Parathyroid adenoma (tissue), 2 donors: ENCODE data around the gene HOXA7.

Experiments used
- H2AFZ ChIP-seq: fragments of 300-600 bp; sonication (generic); one replicate; pipeline ENCODE4 v1.7.0; 2017; ENCODE audit warnings: antibody characterized with exemption, mild to moderate bottlenecking
- H3K27ac ChIP-seq: fragments of 300-600 bp; sonication (generic); one replicate; pipeline ENCODE4 v1.7.0; 2017
- H3K27me3 ChIP-seq: fragments of 300-600 bp; sonication (generic); one replicate; pipeline ENCODE4 v1.7.0; 2017; ENCODE audit warnings: low read length; ENCODE audit not compliant: control insufficient read depth, insufficient read depth
- H3K36me3 ChIP-seq: fragments of 300-600 bp; sonication (generic); one replicate; pipeline ENCODE4 v1.7.0; 2017; ENCODE audit warnings: low read length; ENCODE audit not compliant: control insufficient read depth, insufficient read depth
- H3K4me1 ChIP-seq: fragments of 300-600 bp; sonication (generic); one replicate; pipeline ENCODE4 v1.7.0; 2017; ENCODE audit warnings: control low read depth
- H3K4me2 ChIP-seq: fragments of 300-600 bp; sonication (generic); one replicate; pipeline ENCODE4 v1.7.0; 2017; ENCODE audit warnings: low read length
- H3K4me3 ChIP-seq: fragments of 300-600 bp; sonication (generic); one replicate; pipeline ENCODE4 v1.7.0; 2017; ENCODE audit warnings: low read depth, low read length
- H3K79me2 ChIP-seq: fragments of 300-600 bp; sonication (generic); one replicate; pipeline ENCODE4 v1.7.0; 2017; ENCODE audit warnings: control low read depth
- H3K9ac ChIP-seq: fragments of 300-600 bp; sonication (generic); one replicate; pipeline ENCODE4 v1.7.0; 2017; ENCODE audit warnings: mild to moderate bottlenecking
- H3K9me3 ChIP-seq: fragments of 300-600 bp; sonication (generic); one replicate; pipeline ENCODE4 v1.7.0; 2017; ENCODE audit warnings: low read length; ENCODE audit not compliant: control insufficient read depth
- TF ChIP-seq, protein P1 (sequence below): fragments of 300-600 bp; sonication (generic); IDR thresholded peaks from one replicate; pipeline ENCODE4 v1.7.0; 2017; ENCODE audit warnings: antibody characterized with exemption, mild to moderate bottlenecking
- donor health status: primary hyperparathyroidism.

HOXA7 gene

DNA sequence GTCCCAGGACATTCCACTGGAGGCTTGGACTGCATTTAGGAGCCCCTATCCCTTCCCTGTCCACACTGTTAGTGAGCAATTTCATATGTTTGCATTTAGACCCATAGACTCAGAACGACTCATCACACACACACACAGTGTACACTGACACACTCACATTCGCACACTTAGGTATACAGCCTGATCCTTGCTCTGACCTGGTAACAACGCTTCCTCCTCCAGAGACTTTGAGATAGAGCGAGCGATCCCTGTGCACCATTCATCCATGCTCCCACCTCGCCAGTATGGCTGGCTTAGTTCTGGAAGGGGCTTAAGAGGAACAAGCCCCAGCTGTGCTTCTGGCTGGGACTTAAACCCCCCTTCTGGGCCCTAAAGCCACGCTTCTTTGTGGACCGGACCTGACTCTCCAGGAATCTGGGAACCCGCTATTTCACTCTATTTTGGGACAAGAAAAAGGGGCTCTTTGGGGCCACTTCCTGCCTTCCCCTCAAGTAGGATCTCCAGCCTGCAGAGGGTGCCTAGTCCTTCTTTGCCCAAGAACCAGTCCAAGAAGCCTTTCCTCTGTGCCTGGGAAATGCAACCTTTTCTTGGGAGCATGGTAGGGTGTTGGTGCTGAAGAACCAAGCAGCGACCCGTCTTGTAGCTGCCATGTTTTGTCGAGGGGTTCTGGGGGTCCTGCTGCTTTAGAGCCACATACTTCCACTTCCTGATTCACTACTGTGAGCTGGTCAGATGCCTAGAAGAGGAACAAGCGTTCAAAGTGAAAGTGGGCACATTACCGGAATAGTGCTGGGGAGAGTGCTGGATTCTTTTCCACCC, 44.5 kb upstream of the HOXA7 start:
- Histone ChIP-seq H2AFZ (no peak overlapping the region), H3K36me3 (no peaks in the 10 kb centered on the region), H3K4me2 (no peak overlapping the region), H3K9ac (no peak overlapping the region), H3K4me3 (no peak overlapping the region), H3K4me1 (no peaks in the 10 kb centered on the region), H3K27me3 (peaks cover 22% of the 10 kb centered on the region), H3K79me2 (no peaks in the 10 kb centered on the region), H3K27ac (no peak overlapping the region), H3K9me3 (no peaks in the 10 kb centered on the region)
- TF ChIP-seq, protein P1, sequence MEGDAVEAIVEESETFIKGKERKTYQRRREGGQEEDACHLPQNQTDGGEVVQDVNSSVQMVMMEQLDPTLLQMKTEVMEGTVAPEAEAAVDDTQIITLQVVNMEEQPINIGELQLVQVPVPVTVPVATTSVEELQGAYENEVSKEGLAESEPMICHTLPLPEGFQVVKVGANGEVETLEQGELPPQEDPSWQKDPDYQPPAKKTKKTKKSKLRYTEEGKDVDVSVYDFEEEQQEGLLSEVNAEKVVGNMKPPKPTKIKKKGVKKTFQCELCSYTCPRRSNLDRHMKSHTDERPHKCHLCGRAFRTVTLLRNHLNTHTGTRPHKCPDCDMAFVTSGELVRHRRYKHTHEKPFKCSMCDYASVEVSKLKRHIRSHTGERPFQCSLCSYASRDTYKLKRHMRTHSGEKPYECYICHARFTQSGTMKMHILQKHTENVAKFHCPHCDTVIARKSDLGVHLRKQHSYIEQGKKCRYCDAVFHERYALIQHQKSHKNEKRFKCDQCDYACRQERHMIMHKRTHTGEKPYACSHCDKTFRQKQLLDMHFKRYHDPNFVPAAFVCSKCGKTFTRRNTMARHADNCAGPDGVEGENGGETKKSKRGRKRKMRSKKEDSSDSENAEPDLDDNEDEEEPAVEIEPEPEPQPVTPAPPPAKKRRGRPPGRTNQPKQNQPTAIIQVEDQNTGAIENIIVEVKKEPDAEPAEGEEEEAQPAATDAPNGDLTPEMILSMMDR = no peak

DNA sequence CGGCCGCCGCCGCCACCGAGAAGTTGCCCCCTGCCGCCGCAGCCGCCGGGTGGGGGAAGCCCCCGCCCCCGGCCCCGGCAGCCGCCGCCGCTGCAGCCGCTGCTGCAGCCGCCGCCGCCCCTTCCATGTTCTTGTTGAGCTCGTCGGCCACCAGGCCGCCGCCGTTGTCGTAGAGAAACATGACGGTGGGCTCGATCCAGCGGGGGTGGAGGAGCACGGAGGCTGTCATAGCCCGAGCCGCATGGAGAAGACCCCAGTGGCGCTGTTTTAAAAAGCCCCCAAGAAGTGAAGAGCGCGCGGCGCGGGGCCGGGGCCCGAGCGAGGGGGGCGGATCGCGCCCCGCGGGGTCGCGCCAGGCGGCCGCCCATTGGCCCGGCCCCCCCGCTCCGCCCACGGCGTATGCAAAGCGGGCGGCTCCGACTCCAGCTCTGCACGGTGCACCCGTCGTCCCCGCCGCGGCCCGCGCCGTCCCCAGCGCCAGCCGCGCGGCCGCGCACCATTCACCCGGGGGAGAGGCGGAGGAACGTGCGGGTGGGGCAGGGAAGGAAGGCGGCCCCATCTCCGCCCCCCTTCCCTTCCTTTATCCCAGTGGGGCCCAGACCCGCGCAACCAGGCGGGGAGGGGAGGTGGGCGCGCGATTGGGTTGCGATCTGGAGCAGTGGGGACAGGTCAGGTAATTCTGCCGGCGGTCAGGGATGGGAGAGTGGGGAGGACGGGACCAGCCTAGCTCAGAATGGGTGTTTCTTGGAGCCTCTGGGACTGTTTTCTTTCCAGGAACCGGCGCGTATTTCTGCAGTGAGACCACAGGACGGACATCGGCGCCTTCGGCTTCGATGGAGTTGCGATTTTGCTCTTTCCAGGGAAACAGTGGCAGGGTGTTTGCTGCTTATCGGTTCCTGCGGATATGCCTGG, 43.6 kb upstream of the HOXA7 start, which contains the start of gene HOXA13:
HOXA13 (minus strand) TSS at position 243 of the 912 bp plus-strand sequence; CDS start at position 229, 14 bp downstream.
- Histone ChIP-seq H2AFZ (no peak within 1 kb of the TSS), H3K27ac (no peak within 1 kb of the TSS), H3K9ac (no peak within 1 kb of the TSS), H3K9me3 (no peaks in the 10 kb centered on the region), H3K4me2 (no peak within 1 kb of the TSS), H3K4me3 (no peak within 1 kb of the TSS), H3K79me2 (no peaks in the 10 kb centered on the region), H3K4me1 (no peaks in the 10 kb centered on the region), H3K36me3 (no peaks in the 10 kb centered on the region), H3K27me3 (peaks cover 13% of the 10 kb centered on the region)
- TF ChIP-seq, protein P1 = no peak

DNA sequence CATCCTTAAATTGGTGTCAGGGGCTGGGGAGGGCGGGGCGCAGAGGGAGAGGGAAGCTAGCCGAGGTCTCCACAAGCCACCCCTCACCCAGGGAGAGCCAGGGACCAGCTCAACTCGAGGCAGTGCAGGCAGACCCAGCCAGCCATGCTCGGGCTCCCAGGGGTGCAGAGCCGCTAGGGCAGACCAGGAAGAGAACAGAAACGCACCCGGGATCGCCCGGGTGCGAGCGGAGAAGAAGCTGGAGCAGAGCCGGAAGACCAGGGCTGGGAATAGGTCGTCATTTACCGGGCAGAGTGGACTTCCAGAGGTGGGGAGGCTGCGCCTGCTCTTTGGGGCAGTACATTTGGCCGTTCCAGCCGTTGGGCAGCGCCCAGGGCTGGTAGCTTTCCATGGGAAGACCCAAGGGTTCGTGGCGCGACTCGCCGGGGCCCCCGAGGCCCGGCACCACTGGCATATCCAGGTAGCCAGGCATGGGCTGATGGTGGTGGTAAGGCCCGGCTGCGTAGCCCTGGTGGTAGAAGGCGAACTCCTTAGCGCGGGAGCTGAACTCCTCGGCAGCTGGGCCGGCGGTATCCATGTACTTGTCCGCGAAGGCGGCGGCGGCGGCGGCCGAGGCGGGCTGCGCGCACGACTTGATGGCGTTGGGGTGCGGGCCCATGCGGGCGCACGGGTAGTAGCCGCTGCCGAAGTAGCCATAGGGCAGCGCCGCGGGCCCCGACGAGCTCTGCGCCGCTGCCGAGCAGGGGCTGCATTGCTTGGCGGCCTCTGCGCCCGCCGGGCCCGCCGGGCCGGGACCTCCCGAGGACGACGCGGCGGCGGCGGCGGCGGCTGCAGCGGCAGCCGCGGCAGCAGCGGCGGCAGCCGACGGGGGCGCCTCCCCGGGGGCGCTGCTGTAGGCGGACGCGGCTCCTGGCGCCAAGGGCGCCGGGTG, 42.7 kb upstream of the HOXA7 start:
- Histone ChIP-seq H3K9ac (no peak overlapping the region), H3K4me3 (no peak overlapping the region), H3K36me3 (no peaks in the 10 kb centered on the region), H3K9me3 (no peaks in the 10 kb centered on the region), H3K27me3 (peaks cover 12% of the 10 kb centered on the region), H3K4me2 (no peak overlapping the region), H3K27ac (no peak overlapping the region), H3K4me1 (no peaks in the 10 kb centered on the region), H3K79me2 (no peaks in the 10 kb centered on the region), H2AFZ (no peak overlapping the region)
- TF ChIP-seq, protein P1 = no peak

DNA sequence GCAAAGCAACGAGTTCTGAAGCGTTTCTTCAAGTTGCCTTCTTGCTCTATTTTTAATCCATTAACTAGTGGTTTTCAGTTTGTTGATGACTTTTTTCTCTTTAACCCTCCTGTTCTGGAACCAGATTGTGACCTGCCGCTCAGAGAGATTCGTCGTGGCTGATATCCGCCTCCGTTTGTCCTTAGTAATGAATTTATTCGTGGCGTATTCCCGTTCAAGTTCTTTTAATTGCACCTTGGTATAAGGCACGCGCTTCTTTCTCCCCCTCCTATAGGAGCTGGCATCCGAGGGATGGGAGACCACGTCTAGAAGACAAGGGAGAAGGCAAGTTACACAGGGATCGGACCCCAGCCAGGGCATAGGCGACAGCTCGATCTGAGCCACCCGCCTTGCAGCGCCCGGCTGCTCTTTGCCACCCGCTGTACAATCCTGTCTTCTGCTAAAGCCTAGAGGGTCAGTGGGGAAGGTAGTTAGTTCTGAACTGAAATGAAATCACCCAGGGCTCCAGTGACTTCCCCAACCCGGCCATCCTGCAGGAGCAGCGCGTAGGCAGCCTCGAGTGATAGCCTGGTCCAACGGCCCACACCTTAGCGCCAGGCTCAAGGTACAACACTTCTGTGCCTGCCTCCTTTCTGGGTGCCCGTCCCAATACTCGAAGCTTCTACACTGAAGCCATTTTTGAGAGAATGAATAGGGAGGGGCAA, 41.8 kb upstream of the HOXA7 start:
- H2AFZ ChIP-seq = no peak overlapping the region
- no peak overlapping the region for H3K27ac ChIP-seq
- TF ChIP-seq, protein P1 = no peak
- no peak overlapping the region for H3K4me3 ChIP-seq
- no peak overlapping the region for H3K9ac ChIP-seq
- H3K36me3 ChIP-seq = no peaks in the 10 kb centered on the region
- H3K27me3 ChIP-seq = peaks cover 14% of the 10 kb centered on the region
- H3K4me1 ChIP-seq = no peaks in the 10 kb centered on the region
- H3K9me3 ChIP-seq = no peaks in the 10 kb centered on the region
- H3K4me2 ChIP-seq = no peak overlapping the region
- H3K79me2 ChIP-seq = no peaks in the 10 kb centered on the region
